Astrocyte of the cerebellum (primary cell): Measurements from ENCODE around the gene NEUROD6.

Experiments used
- DNase-seq: peaks from one replicate; pipeline ENCODE4 v3.0.0-alpha.2; 2011; ENCODE audit warnings: low read depth
- H3K4me3 ChIP-seq: 2 replicates; pipeline ENCODE4 v1.5.1; 2011; ENCODE audit warnings: mild to moderate bottlenecking, low read depth, low read length, moderate library complexity
- CTCF ChIP-seq: IDR thresholded peaks from 2 replicates; pipeline ENCODE4 v1.5.1; 2012; ENCODE audit warnings: low read length, low read depth, moderate library complexity, mild to moderate bottlenecking; ENCODE audit errors: missing control alignments
- in situ Hi-C: cut with HindIII; loops from 2 replicates; pipeline ENCODE4 v1.10.0; 2017; ENCODE audit warnings: low sequenced_read_pairs

NEUROD6 gene

GRCh38 chr7:31335884-31336201, 4.7 kb downstream of the NEUROD6 start:
- no peak for TF ChIP-seq CTCF
- no peak for DNase-seq
- in situ Hi-C loops, result no loop called here
- H3K4me3 ChIP-seq, result no peak overlapping the region

- in situ Hi-C loops, result no loop called here
These were observed 5.2 kb downstream of the NEUROD6 start for GRCh38 chr7:31335161-31335856.

GRCh38 chr7:31333291-31333690, 7.2 kb downstream of the NEUROD6 start:
- in situ Hi-C loops, result no loop called here

More at GRCh38 chr7:31335161-31335856, 5.2 kb downstream of the NEUROD6 start:
- no peak overlapping the region for H3K4me3 ChIP-seq
- no peak for TF ChIP-seq CTCF
- no peak for DNase-seq

GRCh38 chr7:31327071-31327470, 13.5 kb downstream of the NEUROD6 start:
- no peak for TF ChIP-seq CTCF

More at GRCh38 chr7:31333291-31333690, 7.2 kb downstream of the NEUROD6 start:
- H3K4me3 ChIP-seq, result no peak overlapping the region
- no peak for DNase-seq
- TF ChIP-seq CTCF, result no peak

GRCh38 chr7:31326416-31326815, 14.1 kb downstream of the NEUROD6 start:
- no peak for TF ChIP-seq CTCF
- no peak overlapping the region for H3K4me3 ChIP-seq
- in situ Hi-C loops, result no loop called here
- no peak for DNase-seq

More at GRCh38 chr7:31327071-31327470, 13.5 kb downstream of the NEUROD6 start:
- DNase-seq, result peak; percentile 1
- in situ Hi-C loops, result no loop called here
- no peak overlapping the region for H3K4me3 ChIP-seq

- no peak for DNase-seq
- in situ Hi-C loops, result no loop called here
- no peak for TF ChIP-seq CTCF
- H3K4me3 ChIP-seq, result no peak overlapping the region
These were observed 17.4 kb downstream of the NEUROD6 start for GRCh38 chr7:31323101-31323500.
